Muscle layer of colon (tissue), 2 donors: ENCODE data around the gene JPT1.
"Not testable (repeated sequence)": the region's sequence is repeated elsewhere in the genome, so short reads cannot be mapped to it uniquely, and the experiment has no call there.

Experiments used
- H3K27ac ChIP-seq: one replicate; pipeline ENCODE4 v1.7.0; 2013; ENCODE audit warnings: low read depth, mild to moderate bottlenecking, low read length, moderate library complexity
- H3K27me3 ChIP-seq, 2 donors: one replicate each; pipeline ENCODE4 v1.7.0; 2013; ENCODE audit warnings: low read length in 2 of 2, mild to moderate bottlenecking in 2 of 2; ENCODE audit not compliant: insufficient read depth in 2 of 2, control insufficient read depth in 1 of 2
- H3K36me3 ChIP-seq: one replicate; pipeline ENCODE4 v1.7.0; 2013; ENCODE audit warnings: mild to moderate bottlenecking, low read length; ENCODE audit not compliant: insufficient read depth
- H3K4me1 ChIP-seq: one replicate; pipeline ENCODE4 v1.7.0; 2013; ENCODE audit warnings: mild to moderate bottlenecking, low read length; ENCODE audit not compliant: insufficient read depth
- H3K4me3 ChIP-seq, 2 donors: one replicate each; pipeline ENCODE4 v1.7.0; 2013; ENCODE audit warnings: low read length in 2 of 2, low read depth in 1 of 2, mild to moderate bottlenecking in 1 of 2, moderate library complexity in 1 of 2
- H3K9ac ChIP-seq: one replicate; pipeline ENCODE4 v1.7.0; 2013; ENCODE audit warnings: low read length
- H3K9me3 ChIP-seq: one replicate; pipeline ENCODE4 v1.7.0; 2013; ENCODE audit warnings: mild to moderate bottlenecking, low read length
- donor health status: abdominal sarcoma.
- donor health status: Adenocarcinoma of cecum.

The JPT1 gene

DNA sequence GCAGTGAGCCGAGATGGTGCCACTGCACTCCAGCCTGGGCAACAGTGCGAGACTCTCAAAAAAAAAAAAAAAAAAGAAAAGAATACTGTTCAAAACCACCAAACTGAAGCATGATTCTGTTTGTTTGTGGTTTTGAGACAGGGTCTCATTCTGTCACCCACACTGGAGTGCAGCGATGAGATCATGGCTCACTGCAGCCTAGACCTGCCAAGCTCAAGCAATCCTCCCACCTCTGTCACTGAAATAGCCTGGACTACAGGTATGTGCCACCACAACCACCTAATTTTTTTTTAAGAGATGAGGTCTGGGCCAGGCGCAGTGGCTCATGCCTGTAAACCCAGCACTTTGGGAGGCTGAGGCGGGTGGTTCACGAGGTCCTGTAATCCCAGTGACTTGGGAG is 24.1 kb upstream of the JPT1 start:
- H3K4me1 ChIP-seq: peaks cover 10% of the 10 kb centered on the region
- no peaks in the 10 kb centered on the region for H3K27me3 ChIP-seq
- H3K9me3 ChIP-seq: no peaks in the 10 kb centered on the region
- H3K4me3 ChIP-seq: no peak overlapping the region
- no peak overlapping the region for H3K9ac ChIP-seq
- no peak overlapping the region for H3K27ac ChIP-seq
- peaks cover 30% of the 10 kb centered on the region for H3K36me3 ChIP-seq

DNA sequence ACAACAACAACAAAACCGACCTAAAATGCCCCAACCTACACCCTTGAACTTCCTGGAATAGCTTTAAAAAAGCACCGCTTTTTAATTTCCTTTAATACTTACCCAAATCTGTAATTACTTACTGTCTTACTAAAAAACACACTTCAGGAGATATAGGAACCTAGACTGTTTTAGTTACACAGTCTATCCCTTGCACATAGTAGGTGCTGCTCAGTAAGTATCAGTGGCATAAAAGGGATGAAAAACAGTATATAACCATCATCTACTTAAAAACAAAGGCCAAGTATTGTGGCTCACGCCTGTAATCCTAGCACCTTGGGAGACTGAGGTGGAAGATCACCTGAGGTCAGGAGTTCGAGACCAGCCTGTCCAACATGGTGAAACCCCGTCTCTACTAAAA is 22.3 kb upstream of the JPT1 start:
- Histone ChIP-seq H3K9me3 (no peaks in the 10 kb centered on the region), H3K4me3 (no peak overlapping the region), H3K27ac (no peak overlapping the region), H3K4me1 (peaks cover 12% of the 10 kb centered on the region), H3K9ac (no peak overlapping the region), H3K27me3 (no peaks in the 10 kb centered on the region), H3K36me3 (peaks cover 45% of the 10 kb centered on the region)

DNA sequence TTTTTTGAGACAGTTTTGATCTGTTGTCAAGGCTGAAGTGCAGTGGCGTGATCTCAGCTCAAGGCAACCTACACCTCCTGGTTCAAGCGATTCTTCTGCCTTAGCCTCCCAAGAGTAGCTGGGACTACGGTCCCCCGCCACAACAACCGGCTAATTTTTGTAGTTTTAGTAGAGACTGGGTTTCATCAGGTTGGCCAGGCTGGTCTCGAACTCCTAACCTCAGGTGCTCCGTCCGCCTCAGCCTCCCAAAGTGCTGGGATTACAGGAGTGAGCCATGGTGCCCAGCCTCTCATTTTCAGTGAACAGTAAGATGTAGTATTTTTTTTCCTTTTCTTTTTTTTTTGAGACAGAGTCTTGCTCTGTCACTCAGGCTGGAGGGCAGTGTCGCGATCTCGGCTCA is 20.7 kb upstream of the JPT1 start:
- H3K27me3 ChIP-seq: no peaks in the 10 kb centered on the region
- H3K9me3 ChIP-seq: no peaks in the 10 kb centered on the region
- H3K4me1 ChIP-seq: peaks cover 8% of the 10 kb centered on the region
- H3K4me3 ChIP-seq: no peak overlapping the region
- no peak overlapping the region for H3K9ac ChIP-seq
- H3K36me3 ChIP-seq: peaks cover 45% of the 10 kb centered on the region
- H3K27ac ChIP-seq: no peak overlapping the region

DNA sequence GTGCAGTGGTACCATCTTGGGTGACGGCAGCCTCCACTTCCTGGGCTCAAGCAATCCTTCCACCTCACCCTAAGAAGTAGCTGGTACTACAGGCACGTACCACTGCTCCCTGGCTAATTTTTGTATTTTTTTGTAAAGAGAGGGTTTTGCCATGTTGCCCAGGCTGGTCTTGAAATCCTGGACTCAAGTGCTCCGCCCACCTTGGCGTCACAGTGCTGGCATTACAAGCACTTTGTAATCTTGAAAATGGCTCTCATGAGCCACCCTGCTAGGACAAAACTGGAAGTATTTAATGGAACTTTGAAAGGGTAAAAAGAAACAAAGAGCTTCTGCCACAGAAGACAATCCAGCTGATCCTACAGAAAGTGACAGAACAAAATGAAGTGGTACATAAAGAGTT is 19.2 kb upstream of the JPT1 start:
- Histone ChIP-seq H3K27ac (no peak overlapping the region), H3K4me3 (no peak overlapping the region), H3K9ac (no peak overlapping the region), H3K27me3 (no peaks in the 10 kb centered on the region), H3K36me3 (peaks cover 37% of the 10 kb centered on the region), H3K4me1 (peaks cover 3% of the 10 kb centered on the region), H3K9me3 (no peaks in the 10 kb centered on the region)

DNA sequence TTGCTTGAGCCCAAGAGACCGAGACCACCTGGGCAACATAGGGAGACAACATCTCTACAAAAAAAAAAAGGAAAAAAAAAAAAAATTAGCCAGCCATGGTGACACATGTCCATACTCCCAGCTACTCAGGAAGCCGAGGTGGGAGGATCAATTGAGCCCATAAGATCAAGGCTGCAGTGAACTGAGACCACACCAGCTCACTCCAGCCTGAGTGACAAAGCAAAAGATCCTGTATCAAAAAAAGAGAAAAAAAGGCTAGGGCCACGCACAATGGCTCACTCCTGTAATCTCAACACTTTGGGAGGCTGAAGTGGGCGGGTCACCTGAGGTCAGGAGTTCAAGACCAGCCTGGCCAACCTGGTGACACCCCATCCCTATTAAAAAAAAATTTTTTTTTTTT is 14.7 kb upstream of the JPT1 start:
- peaks cover 20% of the 10 kb centered on the region for H3K36me3 ChIP-seq
- no peak overlapping the region for H3K27ac ChIP-seq
- H3K4me3 ChIP-seq: no peak overlapping the region
- H3K9ac ChIP-seq: no peak overlapping the region
- no peaks in the 10 kb centered on the region for H3K9me3 ChIP-seq
- H3K27me3 ChIP-seq: no peaks in the 10 kb centered on the region
- H3K4me1 ChIP-seq: peaks cover 3% of the 10 kb centered on the region

DNA sequence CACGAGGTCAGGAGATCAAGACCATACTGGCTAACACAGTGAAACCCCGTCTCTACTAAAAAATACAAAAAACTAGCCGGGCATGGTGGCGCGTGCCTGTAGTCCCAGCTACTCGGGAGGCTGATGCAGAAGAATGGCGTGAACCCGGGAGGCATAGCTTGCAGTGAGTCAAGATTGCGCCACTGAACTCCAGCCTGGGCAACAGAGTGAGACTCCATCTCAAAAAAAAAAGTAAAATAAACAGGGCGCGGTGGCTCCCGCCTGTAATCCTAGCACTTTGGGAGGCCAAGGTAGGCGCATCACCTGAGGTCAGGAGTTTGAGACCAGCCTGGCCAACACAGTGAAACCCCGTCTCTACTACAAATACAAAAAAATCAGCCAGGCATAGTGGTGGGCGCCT is 10.3 kb upstream of the JPT1 start:
- not testable (repeated sequence) for H3K27ac ChIP-seq, H3K9ac ChIP-seq, H3K4me3 ChIP-seq, H3K9me3 ChIP-seq, H3K4me1 ChIP-seq, H3K36me3 ChIP-seq, H3K27me3 ChIP-seq

DNA sequence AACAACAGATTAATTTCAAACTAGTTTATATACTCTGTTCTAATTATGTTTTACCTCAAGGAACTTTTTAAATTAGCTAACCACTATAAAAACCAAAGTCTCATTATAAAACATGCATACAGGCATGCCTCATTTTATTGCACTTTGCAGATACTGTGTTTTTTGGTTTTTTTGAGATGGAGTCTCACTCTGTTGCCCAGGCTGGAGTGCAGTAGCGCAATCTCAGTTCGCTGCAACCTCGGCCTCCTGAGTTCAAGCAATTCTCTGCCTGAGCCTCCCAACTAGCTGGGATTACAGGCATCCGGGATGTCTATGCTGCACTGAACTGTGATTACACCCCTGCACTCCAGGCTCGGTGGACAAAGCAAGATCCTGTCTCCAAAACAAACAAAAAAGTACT is 8.8 kb upstream of the JPT1 start:
- H3K27ac ChIP-seq: no peak overlapping the region
- peaks cover 4% of the 10 kb centered on the region for H3K36me3 ChIP-seq
- H3K9ac ChIP-seq: no peak overlapping the region
- H3K9me3 ChIP-seq: no peaks in the 10 kb centered on the region
- no peaks in the 10 kb centered on the region for H3K27me3 ChIP-seq
- no peaks in the 10 kb centered on the region for H3K4me1 ChIP-seq
- no peak overlapping the region for H3K4me3 ChIP-seq

DNA sequence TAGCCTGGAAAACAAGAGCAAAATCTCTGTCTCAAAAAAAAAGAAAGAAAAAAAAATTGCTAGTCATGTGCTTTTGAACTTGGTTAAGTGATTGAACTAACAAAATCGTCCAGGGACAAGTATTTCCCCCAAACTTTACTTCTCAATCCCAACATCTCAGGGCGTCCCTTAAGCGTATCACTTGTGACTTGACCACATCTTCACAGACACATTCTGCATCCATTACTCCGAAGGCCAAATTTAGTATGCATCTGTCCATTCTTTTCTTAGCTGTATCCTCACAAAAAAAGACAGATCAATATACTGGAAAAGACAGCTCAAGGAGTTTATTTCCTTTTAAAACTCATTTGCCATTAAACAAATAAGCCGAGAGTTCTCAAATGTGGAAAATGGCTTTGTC is 5.9 kb upstream of the JPT1 start:
- no peak overlapping the region for H3K4me3 ChIP-seq
- H3K9me3 ChIP-seq: no peaks in the 10 kb centered on the region
- H3K9ac ChIP-seq: no peak overlapping the region
- peaks cover 4% of the 10 kb centered on the region for H3K36me3 ChIP-seq
- no peaks in the 10 kb centered on the region for H3K4me1 ChIP-seq
- H3K27me3 ChIP-seq: no peaks in the 10 kb centered on the region
- no peak overlapping the region for H3K27ac ChIP-seq

DNA sequence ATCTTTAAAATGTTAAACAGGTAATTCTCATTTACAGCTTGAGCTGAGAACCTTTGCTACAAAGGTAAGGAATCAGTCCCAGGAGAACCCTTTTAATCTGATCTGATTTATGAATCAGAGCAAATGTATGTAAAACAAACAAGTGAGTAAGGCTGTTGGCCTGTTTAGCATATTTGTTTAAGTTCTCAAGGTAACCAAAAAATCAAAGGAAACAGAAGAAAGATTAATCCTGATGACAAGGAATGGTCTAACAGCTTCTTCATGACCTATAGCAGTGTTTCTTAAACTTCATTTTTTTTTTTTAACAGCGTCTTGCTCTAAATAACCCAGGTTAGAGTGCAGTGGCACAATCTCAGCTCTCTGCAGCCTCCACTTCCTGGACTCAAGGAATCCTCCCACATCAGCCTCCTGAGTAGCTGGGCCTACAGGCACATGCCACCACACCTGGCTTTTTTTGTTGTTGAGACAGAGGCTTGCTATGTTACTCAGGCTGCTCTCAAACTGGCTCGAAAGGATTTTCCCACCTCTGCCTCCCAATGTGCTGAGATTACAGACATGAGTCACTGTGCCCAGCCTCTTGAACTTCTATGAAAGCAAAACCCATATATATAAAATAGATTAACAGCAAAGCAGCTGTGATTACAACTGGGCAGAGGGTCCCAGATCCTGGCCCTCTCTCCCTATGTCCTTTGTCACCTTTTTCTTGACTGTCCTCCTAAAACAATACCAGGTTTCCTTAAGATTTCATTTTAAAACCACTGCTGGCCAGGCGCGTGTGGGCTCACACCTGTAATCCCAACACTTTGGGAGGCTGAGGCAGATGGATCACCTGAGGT is 5.1 kb upstream of the JPT1 start:
- Histone ChIP-seq H3K9ac (no peak overlapping the region), H3K4me1 (peaks cover 5% of the 10 kb centered on the region), H3K4me3 (no peak overlapping the region), H3K9me3 (no peaks in the 10 kb centered on the region), H3K36me3 (peaks cover 4% of the 10 kb centered on the region), H3K27me3 (no peaks in the 10 kb centered on the region), H3K27ac (no peak overlapping the region)

DNA sequence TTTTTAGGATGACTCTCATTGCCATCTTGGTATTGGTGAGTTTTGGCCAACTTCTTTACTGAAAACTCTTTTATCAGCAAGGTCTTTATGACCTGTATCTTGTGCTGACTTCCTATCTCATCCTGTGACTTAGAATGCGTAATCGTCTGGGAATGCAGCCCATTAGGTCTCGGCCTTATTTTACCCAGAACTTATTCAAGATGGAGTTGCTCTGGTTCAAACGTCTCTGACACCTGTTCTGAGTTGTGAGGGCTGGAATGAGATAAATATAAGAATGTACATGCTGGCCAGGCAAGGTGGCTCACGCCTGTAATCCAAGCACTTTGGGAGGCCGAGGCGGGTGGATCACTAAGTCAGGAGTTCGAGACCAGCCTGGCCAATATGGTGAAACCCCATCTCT is 4.2 kb upstream of the JPT1 start:
- H3K27me3 ChIP-seq, H3K36me3 ChIP-seq, H3K4me3 ChIP-seq, H3K9ac ChIP-seq, H3K27ac ChIP-seq, H3K4me1 ChIP-seq, H3K9me3 ChIP-seq: not testable (repeated sequence)

DNA sequence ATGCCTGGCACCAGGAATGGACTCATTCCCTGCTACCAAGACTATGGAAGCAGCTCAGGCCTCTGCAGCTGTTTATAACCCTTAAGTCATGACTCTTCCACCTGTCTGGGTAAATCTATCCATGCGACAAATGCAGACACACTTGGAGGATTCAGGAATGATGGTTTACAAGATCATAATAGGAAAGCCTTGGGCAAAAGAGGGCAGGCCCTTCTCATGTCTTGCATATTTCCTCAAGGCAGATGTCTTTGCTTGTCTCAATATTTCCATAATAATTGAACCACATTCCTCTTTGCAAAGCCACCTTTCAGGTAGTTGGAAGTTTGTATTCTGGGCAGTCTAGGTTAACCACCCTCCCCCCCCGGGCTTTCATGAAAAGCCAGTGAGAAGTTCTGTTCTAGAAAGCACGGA is 884 bp upstream of the JPT1 start:
- peak overlapping the region in 1 of 2 donors; percentile 76 for H3K4me3 ChIP-seq
- H3K9me3 ChIP-seq: no peaks in the 10 kb centered on the region
- no peaks in the 10 kb centered on the region for H3K27me3 ChIP-seq
- H3K4me1 ChIP-seq: peaks cover 18% of the 10 kb centered on the region
- no peak overlapping the region for H3K27ac ChIP-seq
- H3K36me3 ChIP-seq: no peaks in the 10 kb centered on the region
- no peak overlapping the region for H3K9ac ChIP-seq

DNA sequence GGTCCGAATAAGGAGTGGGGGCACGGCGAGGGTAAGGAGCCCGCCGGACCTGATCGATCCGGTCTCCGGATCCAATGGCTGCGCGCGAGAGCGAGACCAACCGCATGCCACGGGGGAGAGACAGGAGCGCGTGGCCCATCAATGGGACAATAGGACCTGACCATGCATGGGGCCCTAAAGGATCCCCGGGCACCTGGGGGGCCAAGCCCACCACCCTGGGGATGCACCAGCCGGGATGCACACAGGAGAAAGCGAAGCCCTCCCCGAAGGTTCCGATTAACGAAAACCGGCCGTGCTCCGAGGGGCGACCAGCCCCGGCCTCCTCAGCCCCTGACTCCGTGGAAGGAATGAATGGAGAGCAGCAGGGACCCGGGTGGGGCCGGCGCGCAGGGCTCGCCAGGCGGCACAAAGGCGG is 525 bp downstream of the JPT1 start:
- Histone ChIP-seq H3K4me1 (peaks cover 18% of the 10 kb centered on the region), H3K9me3 (no peaks in the 10 kb centered on the region), H3K4me3 (peak overlapping the region; percentile 76 to 80), H3K27me3 (no peaks in the 10 kb centered on the region), H3K36me3 (no peaks in the 10 kb centered on the region), H3K9ac (no peak overlapping the region), H3K27ac (peak overlapping the region; percentile 48)
